Smooth muscle cell (in vitro differentiated cells): ENCODE data around the gene ATAD2B. TPM values are rescaled to one million over a fixed set of nuclear protein-coding genes. Genes with fewer than 3 reads are reported as not detected.

Source experiments
- DNase-seq: peaks from one replicate; lab custom pipeline; 2025; ENCODE audit not compliant: unreplicated experiment; lab: John Stamatoyannopoulos, UW
- H2AFZ ChIP-seq: fragments of 200-600 bp; sonication (generic); 2 replicates; pipeline ENCODE4 v1.6.0; 2016; ENCODE audit warnings: antibody characterized with exemption, low read depth, mild to moderate bottlenecking
- H3F3A ChIP-seq: fragments of 200-600 bp; sonication (generic); 2 replicates; pipeline ENCODE4 v1.6.0; 2017; ENCODE audit warnings: antibody characterized with exemption, low read depth
- H3K27ac ChIP-seq: fragments of 200-600 bp; sonication (generic); 2 replicates; pipeline ENCODE4 v1.5.1; 2016; ENCODE audit warnings: low read depth, mild to moderate bottlenecking
- H3K27me3 ChIP-seq: fragments of 200-600 bp; sonication (generic); 2 replicates; pipeline ENCODE4 v1.6.1; 2016; ENCODE audit warnings: low read depth, mild to moderate bottlenecking
- H3K36me3 ChIP-seq: fragments of 200-600 bp; sonication (generic); 2 replicates; pipeline ENCODE4 v1.5.1; 2016; ENCODE audit warnings: low read depth
- H3K4me1 ChIP-seq: fragments of 200-600 bp; sonication (generic); 2 replicates; pipeline ENCODE4 v1.5.1; 2016; ENCODE audit warnings: low read depth
- H3K4me2 ChIP-seq: fragments of 200-600 bp; sonication (generic); 2 replicates; pipeline ENCODE4 v1.6.0; 2016; ENCODE audit warnings: mild to moderate bottlenecking
- H3K4me3 ChIP-seq: fragments of 200-600 bp; sonication (generic); 2 replicates; pipeline ENCODE4 v1.5.1; 2016; ENCODE audit warnings: mild to moderate bottlenecking
- H3K79me2 ChIP-seq: fragments of 200-600 bp; sonication (generic); 2 replicates; pipeline ENCODE4 v1.6.0; 2016; ENCODE audit warnings: low read depth, mild to moderate bottlenecking
- H3K9ac ChIP-seq: fragments of 200-600 bp; sonication (generic); 2 replicates; pipeline ENCODE4 v1.6.0; 2016; ENCODE audit warnings: low read depth
- H3K9me3 ChIP-seq: fragments of 200-600 bp; sonication (generic); replicated peaks from 2 replicates; pipeline ENCODE4 v1.5.1; 2016; ENCODE audit warnings: low read depth
- H4K20me1 ChIP-seq: fragments of 200-600 bp; sonication (generic); 2 replicates; pipeline ENCODE4 v1.6.0; 2016; ENCODE audit warnings: low read depth
- WGBS: methylation state at CpG from one replicate; pipeline ENCODE4 v1.1.7; 2016; ENCODE audit warnings: low lambda C conversion rate; 5-methylcytosine and 5-hydroxymethylcytosine counted together
- polyA plus RNA-seq: library from polyadenylated mRNA; unstranded; fragments of >200 nt; fragmentation: Nextera tagmentation; extraction: Ambion mirVana; gene quantifications from 2 replicates; pipeline ENCODE4 v1.2.1, GENCODE V29; 2016
- total RNA-seq: library from RNA; depleted of rRNA; stranded (reverse); fragments of >200 nt; gene quantifications from 2 replicates; pipeline ENCODE4 v1.2.3, GENCODE V29; 2014
- TF ChIP-seq, protein P1 (sequence below): fragments of 200-600 bp; sonication (generic); IDR thresholded peaks from 2 replicates; pipeline ENCODE4 v1.5.1; 2017; ENCODE audit warnings: borderline replicate concordance, mild to moderate bottlenecking, antibody characterized with exemption; ENCODE audit not compliant: insufficient read depth, poor library complexity, severe bottlenecking

The ATAD2B gene
- total and polyA plus RNA-seq, 2 experiments from 2014 or later = 6.2 to 17.5 TPM

DNA sequence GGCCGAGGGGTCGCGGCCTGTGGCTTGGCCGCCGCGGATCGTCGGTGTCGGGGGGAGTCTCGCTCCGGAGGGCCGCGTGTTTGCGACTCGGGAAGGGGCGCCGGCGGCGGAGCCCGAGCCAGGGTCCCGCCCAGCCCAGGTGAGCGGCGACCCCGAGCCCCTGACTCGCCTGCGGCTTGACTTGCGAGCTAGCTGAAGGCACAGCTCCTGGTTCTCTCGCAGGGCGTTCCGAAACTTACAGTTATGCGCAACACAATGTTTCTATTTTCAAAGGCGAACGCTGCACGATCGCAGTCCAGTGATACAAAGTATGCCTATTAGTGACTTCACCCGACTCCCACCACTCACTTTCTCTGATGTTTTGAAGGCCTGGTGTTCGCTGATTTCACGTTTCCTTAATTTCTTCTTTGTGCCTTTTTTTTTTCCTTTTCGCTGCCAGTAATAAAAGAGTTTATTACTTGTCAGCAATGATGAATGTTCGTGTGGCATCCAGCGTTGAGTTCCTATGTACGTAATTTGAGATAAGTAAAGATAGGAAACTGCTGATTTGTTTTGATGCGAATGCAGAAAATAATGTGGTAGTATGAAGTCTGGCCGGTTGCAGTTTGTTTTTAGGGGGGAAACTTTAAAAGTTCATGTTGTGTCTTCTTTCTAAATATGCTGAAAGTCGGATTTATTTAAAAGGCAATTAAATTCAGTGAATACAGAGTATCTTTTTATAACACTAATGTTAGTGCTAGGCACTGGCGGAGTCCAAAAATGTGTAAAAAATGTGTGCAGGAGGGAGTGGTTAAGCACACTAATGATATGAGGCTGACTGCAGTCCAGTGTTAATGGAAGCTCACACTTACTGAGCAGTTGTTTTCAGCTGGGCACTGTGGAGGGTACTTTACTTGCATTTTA lies 14.0 kb upstream of the ATAD2B start:
- H3K36me3 ChIP-seq = no peaks in the 10 kb centered on the region
- H3K4me2 ChIP-seq = peak overlapping the region; percentile 91
- peaks cover 51% of the 10 kb centered on the region for H3K79me2 ChIP-seq
- H3K27me3 ChIP-seq = no peaks in the 10 kb centered on the region
- peak overlapping the region; percentile 93 for H2AFZ ChIP-seq
- no peaks in the 10 kb centered on the region for H3K9me3 ChIP-seq
- TF ChIP-seq, protein P1, sequence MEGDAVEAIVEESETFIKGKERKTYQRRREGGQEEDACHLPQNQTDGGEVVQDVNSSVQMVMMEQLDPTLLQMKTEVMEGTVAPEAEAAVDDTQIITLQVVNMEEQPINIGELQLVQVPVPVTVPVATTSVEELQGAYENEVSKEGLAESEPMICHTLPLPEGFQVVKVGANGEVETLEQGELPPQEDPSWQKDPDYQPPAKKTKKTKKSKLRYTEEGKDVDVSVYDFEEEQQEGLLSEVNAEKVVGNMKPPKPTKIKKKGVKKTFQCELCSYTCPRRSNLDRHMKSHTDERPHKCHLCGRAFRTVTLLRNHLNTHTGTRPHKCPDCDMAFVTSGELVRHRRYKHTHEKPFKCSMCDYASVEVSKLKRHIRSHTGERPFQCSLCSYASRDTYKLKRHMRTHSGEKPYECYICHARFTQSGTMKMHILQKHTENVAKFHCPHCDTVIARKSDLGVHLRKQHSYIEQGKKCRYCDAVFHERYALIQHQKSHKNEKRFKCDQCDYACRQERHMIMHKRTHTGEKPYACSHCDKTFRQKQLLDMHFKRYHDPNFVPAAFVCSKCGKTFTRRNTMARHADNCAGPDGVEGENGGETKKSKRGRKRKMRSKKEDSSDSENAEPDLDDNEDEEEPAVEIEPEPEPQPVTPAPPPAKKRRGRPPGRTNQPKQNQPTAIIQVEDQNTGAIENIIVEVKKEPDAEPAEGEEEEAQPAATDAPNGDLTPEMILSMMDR = no peak
- no peak for DNase-seq
- peak overlapping the region; percentile 88 for H3K4me3 ChIP-seq
- peak overlapping the region; percentile 75 for H3K27ac ChIP-seq
- peaks cover 19% of the 10 kb centered on the region for H3K4me1 ChIP-seq
- peak overlapping the region; percentile 73 for H3K9ac ChIP-seq
- WGBS = 2% methylated on average over 46 of the region's 46 CpGs
- peaks cover 44% of the 10 kb centered on the region for H4K20me1 ChIP-seq
- no peaks in the 10 kb centered on the region for H3F3A ChIP-seq

DNA sequence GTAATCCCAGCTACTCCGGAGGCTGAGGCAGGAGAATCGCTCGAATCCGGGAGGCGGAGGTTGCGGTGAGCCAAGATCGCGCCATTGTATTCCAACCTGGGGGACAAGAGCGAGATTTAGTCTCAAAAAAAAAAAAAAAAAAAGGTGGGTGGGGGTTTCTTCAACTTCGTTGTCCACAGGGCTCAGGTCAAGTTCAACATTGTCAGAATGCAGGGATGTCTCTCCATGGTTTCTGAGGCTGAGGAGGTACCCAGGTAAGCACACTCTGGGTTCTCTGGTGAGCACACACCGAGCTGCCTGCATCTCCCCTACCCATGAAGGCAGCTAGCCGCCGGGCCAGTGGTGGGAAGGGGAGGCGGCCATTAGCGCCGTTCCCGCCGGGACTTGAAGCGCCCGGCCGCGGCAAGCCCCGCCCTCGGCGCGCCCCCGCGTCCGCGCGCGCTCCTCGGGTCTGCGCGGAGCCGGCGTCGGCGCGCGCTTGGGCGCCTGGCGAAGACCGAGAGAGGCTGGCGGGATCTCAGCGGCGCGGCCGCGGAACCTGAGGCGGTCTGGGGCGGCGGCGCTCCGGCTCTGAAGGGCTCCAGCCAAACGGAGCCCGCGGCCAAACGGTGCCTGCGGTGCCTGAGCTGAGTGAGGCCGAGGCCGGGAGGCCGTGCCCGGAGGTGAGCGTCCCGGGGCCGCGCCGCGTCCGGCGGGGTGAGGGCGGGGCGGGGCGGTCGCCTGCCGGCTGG lies 13.2 kb upstream of the ATAD2B start, which contains the start of gene UBXN2A:
Gene UBXN2A, plus strand, starts transcription at position 477 of the 731 bp plus-strand sequence. CDS start 17,852 bp downstream, outside the sequence.
- no peak for DNase-seq
- peaks cover 13% of the 10 kb centered on the region for H3K4me1 ChIP-seq
- no peaks in the 10 kb centered on the region for H3K9me3 ChIP-seq
- H3K27me3 ChIP-seq = no peaks in the 10 kb centered on the region
- peaks cover 43% of the 10 kb centered on the region for H3K79me2 ChIP-seq
- H2AFZ ChIP-seq = peak within 1 kb of the TSS; percentile 93
- peak within 1 kb of the TSS; percentile 75 for H3K27ac ChIP-seq
- H3K4me3 ChIP-seq = peak within 1 kb of the TSS; percentile 88
- H4K20me1 ChIP-seq = peaks cover 37% of the 10 kb centered on the region
- peak within 1 kb of the TSS; percentile 73 for H3K9ac ChIP-seq
- WGBS = 2% methylated on average over 71 of the region's 77 CpGs
- H3K4me2 ChIP-seq = peak within 1 kb of the TSS; percentile 91
- TF ChIP-seq, protein P1 = no peak
- H3F3A ChIP-seq = no peaks in the 10 kb centered on the region
- no peaks in the 10 kb centered on the region for H3K36me3 ChIP-seq

DNA sequence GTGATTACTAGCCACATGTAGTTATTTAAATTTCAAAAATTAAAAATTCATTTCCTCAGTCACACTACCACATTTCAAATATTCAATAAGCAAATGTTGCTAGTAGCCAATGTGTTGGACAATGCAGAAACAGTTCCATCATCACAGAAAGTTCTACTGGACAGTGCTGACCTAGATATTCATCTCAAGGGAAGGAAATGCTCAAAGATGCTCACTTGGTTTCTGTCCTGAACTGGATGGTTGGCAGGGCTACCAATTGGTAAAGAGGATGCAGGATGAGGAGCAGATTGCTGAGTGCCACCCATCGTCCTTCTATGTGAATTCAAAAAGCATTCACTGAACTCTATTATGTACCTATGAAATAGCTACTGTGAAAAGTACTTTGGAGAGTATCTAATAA lies 7.3 kb upstream of the ATAD2B start:
- H4K20me1 ChIP-seq = no peaks in the 10 kb centered on the region
- no peaks in the 10 kb centered on the region for H3K9me3 ChIP-seq
- peaks cover 5% of the 10 kb centered on the region for H3K79me2 ChIP-seq
- no peaks in the 10 kb centered on the region for H3F3A ChIP-seq
- 91% methylated on average over 1 of the region's 1 CpG for WGBS
- H2AFZ ChIP-seq = no peak overlapping the region
- H3K27ac ChIP-seq = no peak overlapping the region
- no peak overlapping the region for H3K4me3 ChIP-seq
- no peak overlapping the region for H3K4me2 ChIP-seq
- no peak overlapping the region for H3K9ac ChIP-seq
- H3K4me1 ChIP-seq = no peaks in the 10 kb centered on the region
- H3K36me3 ChIP-seq = no peaks in the 10 kb centered on the region
- no peak for DNase-seq
- H3K27me3 ChIP-seq = no peaks in the 10 kb centered on the region
- TF ChIP-seq, protein P1 = no peak
